GM21717 (cell line): ENCODE data around the gene HUNK.
"Not testable (repeated sequence)": the region's sequence is repeated elsewhere in the genome, so short reads cannot be mapped to it uniquely, and the experiment has no call there.

Experiments
- ATAC-seq: cut with Tn5 transposase; IDR thresholded peaks from one replicate; pipeline ENCODE4 v1.9.1; 2021; ENCODE audit warnings: mild to moderate bottlenecking, moderate library complexity; ENCODE audit not compliant: unreplicated experiment

Gene HUNK

DNA sequence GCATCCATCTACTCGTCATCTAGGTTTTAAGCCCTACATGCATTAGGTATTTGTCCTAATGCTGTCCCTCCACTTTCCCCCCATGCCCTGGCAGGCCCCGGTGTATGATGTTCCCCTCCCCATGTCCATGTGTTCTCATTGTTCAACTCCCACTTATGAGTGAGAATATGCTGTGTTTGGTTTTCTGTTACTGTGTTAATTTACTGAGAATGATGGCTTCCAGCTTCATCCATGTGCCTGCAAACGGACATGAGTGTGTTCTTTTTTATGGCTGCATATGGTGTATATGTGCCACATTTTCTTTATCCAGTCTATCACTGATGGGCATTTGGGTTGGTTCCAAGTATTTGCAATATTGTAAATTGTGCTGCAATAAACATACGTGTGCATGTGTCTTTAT is 165.9 kb downstream of the HUNK start:
- ATAC-seq: not testable (repeated sequence)

DNA sequence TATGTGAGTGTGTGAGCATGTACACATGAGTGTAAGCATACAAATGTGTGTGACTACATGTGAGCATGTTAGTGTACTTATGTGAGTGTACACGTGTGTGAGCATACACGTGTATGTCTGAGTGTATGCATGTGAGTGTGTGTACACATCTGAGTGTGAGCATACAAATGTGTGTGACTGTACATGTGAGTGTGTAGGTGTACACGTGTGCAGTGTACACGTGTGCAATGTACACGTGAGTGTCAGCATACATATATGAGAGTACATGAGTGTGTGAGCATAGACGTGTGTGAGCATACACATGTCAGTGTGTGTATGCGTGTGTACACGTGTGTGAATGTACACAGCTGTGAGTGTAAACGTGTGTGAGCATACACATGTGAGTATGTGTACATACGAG is 170.6 kb downstream of the HUNK start:
- no peak for ATAC-seq

DNA sequence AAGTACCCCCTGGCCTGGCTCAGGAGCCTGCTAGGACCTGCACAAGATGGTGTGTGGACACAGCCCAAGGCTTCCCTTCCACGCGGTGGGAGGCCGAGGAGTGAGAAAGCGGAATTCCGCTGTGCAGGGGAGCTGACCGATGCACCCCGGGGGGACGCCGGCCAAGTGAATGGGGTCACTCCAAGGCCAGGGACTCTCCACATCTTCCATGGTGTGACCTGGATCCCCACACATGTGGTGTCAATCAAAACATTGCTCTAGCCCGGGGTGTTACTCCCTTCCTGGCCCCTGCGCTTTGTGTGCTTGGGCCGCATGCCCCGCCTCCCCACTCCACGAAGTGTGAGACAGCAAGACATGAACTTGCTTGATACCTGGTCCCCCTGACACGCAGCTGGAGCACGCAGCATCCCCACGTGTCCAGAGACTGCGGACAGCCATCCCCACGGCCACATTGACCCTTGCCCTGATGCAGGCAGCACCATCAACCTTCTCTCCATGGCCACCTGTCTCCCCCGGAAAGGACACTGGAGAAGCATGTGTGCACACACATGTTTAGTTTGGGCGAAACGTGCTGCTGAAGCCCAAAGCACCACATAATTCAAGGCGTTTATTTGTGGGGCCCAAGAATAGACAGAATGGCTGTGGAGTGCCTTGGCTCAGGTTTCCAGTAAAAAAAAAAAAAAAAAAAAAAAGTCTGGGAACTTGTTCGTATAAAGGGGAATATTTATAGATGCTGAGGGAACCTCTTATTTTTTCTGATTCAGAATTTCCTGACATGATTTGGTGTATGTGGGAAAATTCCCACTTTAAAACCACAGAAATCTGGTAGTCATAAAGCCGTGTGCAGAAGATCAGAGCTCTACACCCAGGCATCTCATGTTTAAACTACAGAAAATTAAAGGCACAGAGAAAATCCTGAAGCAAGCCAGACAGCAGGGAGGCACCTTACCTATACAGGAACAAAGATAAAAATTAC is 171.7 kb downstream of the HUNK start:
- ATAC-seq: no peak

DNA sequence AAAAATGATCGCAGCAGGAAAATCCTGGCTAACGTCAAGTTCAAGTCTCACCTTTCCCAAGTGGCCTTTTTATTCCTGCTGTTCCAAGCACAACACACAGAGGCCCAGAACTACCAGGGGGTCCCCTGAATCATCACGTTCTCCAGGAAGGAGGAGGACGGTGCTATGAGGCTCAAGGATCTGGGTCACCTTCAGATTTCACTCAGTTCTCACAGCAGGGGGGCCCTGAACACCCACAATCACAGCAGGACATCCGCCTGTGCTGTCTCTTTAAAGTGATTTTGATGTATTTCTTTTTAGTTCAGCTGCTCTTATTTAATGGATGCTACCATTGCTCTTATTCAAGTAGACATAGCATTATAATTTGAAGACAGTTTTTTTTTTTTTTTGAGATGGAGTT is 173.4 kb downstream of the HUNK start:
- no peak for ATAC-seq

DNA sequence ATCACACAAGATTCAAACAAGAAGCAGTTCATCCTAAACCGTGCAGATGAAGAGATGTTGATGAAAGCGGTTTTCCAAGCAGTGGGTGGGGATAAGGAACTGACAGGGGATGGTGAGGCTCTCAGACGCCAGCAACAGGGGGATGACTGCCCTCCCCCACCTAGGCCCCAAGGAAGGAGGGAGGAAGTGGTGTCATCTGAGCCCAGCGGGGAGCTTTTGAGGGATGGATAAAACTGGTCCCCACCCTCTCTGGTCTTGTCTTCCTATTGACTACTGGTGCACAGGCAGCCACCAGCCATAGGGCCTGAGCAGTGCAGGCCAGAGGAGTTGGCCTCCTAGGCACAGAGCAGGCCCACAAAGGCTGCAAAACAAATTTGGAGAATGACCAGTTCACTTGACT is 175.5 kb downstream of the HUNK start:
- no peak for ATAC-seq
